HG02885 (cell line): Measurements from ENCODE around the gene SPAM1.
"Not testable (repeated sequence)": the region's sequence is repeated elsewhere in the genome, so short reads cannot be mapped to it uniquely, and the experiment has no call there.

Experiments
- ATAC-seq: cut with Tn5 transposase; IDR thresholded peaks from one replicate; pipeline ENCODE4 v1.9.1; 2021; ENCODE audit warnings: mild to moderate bottlenecking; ENCODE audit not compliant: unreplicated experiment, poor library complexity

Gene SPAM1

DNA sequence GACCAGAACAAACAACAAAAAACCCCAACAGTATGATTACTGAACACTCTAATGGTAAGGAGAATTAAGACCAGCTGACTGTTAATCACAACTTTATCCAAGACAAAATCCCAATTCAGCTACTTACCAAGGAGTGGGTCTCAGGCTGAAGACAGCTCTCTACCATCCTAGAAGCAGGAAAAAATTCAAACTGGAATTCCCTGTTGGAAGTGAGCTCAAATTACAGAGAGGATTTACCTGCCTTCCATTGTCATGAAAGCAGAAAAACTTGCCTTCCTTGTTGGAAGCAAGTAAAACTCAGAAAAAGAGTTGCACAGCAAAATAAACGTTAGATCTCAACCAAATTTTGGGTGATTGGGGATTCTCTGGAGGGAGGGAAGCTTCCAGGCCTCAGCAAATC lies 20.9 kb downstream of the SPAM1 start:
- ATAC-seq, result no peak

DNA sequence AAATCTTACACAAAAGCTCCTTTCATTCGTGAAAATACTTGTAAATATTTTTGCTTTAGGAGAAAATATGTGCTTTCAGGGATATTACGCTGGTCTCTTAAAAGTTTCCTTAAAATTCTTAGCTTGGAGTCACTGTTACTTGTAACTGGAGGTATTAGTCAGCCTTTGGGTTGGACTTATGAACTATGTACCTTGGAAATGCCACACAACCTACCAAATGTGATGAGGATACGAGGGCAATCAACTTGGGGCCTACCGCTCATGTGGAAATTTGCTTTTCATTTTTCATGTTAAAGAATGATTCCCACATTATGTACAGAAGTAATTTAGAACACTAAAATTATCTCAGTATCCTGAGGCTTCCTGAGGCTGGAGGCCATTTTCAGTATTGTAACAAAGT lies 23.1 kb downstream of the SPAM1 start:
- no peak for ATAC-seq

DNA sequence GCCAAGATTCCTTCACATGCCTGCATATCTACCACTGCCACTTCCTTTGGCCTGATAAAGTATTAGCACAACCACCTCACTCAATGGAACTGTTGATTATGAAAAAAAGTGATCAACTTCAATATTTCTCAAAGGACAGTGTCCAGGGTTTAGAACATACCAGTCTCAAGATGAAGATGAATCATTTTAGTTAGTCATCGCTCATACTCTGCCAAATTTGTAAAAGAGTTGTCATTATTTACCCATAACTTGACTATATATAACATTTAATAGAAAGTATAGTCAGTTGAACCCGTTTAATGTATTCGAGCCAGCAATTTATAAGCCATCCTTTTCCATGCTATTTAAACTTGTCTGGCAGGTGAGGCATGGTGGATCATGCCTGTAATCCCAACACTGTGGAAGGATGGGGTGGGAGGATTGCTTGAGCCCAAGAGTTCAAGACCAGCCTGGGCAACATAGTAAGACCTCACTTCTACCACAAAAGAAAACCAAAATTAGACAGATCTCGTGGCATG lies 33.2 kb downstream of the SPAM1 start:
- ATAC-seq, result no peak

DNA sequence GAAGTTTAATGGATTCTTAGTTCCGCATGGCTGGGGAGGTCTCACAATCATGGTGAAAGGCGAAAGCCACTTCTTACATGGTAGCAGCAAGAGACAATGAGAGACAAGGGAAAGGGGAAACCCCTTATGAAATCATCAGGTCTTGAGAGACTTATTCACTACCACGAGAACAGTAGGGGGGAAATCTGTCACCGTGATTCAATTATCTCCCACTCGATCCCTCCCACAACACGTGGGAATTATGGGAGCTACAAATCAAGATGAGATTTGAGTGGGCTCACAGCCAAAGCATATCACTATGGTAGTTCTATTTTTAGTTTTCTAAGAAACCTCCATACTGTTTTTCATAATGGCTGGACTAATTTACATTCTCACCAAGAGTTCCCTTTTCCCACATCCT lies 36.7 kb downstream of the SPAM1 start:
- peak; percentile 50 for ATAC-seq

DNA sequence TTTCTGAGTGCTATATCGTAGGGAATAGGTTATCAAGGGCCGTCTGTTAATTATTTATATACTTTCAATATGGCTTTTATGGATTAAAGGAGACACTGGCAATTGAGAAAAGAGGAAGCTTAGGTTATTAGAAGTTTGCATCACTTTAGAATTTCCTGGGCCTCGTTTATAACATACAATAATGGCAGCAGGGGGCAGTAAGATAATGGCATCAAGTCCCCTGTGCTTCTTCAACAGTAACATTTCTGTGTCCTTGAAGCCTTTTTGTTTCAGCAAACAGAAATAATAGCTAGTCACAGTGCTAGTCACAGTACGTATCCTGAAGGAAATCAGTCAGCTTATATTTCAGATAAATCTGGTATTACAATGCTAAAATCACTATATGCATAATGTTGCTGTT lies 41.9 kb downstream of the SPAM1 start:
- no peak for ATAC-seq

DNA sequence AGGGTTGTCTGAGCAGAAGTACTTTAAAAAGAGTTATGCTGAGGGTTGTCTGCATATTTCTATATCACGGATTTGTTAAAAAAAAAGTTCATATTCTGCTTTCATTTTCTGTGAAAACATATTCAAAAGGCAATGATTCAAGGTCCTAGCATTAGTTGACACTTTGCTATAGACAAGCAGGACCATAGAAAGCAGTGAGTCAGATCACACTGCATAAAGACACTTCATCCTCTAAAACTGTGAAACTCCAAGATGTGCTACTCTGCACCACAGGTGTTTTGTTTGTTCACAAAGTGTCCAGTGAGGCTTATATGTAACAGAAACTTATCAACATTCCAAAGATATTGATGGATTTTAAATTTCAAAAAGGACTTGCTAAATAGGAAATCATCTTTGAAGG lies 47.0 kb downstream of the SPAM1 start:
- no peak for ATAC-seq

DNA sequence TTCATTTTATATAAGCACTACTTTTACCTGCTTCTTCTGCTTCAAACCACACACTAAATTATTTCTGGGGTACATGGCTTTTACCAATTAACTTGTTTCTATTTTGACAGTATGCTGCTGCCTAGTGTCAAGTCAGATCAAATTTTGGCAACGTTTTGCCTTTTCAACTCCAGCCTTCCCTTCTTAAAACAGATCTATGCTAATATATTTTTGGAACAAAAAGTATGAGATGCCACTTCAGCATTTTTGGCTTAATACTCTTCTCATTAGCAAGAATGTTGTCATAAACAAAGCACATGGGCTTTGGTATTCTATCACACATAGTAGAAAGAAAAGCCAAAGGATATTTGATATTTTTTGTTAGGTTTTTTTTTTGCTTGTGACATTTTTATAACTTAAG lies 47.8 kb downstream of the SPAM1 start:
- ATAC-seq, result no peak

DNA sequence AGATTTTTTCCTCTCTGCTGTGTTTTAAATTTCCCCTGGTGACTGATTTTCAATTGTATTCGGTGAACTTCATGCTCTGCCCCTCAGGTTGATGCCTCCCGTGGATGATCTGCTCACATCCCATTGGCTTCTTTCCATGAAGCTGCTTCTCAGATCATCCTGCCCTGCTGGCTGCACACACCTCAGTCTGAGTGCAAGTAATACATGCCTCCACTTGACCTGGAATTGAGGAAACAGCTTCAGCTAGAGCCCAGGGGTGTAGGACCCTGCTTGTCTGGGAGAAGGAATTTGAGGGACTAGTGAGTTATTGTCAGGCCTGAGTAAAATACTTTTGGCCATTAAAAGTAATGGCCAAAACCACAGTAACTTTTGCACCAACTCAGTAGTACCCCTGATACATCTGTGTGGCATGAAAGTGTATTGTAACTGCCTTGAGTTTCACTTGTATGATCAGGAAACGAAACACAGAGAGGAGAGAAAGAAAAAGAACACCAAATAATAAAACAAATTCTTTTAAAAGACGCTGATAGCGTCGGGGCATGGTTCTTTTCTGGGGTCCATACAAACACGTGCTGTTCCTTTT lies 49.4 kb downstream of the SPAM1 start:
- no peak for ATAC-seq

DNA sequence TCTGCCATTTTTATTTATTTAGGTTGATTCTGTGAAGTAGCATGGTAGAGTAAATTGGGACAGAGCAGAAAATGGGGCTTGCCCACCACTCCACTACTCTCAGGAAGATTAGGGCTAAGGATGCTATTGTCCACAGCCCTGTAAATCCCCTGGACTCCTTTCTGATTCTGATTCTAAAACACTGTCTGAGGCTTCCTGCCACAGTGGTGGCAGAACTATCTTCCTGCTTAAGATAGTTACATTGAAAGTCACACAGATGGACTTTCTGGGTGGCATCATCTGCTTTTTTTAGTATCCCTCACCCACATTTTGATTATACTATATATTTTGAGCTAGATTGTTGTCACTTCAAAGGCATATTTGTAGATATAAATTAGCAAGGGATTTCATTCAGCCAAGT lies 50.0 kb downstream of the SPAM1 start:
- no peak for ATAC-seq

DNA sequence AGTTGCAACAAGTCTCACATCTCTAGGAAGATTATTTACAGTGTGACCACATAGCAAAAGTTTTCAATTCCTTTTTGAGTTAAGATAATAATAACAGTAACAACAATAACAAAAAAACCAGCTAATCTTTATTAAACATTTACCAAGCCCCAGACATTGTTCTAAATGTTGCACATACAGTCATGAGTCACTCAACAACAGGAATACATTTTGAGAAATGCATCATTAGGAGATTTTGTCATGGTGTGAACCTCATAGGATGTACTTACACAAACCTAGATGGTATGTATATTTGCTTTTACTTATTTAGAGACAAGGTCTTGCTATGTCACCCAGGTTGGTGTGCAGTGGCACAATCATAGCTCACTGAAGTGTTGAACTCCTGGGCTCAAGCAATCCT lies 52.0 kb downstream of the SPAM1 start:
- ATAC-seq, result no peak

DNA sequence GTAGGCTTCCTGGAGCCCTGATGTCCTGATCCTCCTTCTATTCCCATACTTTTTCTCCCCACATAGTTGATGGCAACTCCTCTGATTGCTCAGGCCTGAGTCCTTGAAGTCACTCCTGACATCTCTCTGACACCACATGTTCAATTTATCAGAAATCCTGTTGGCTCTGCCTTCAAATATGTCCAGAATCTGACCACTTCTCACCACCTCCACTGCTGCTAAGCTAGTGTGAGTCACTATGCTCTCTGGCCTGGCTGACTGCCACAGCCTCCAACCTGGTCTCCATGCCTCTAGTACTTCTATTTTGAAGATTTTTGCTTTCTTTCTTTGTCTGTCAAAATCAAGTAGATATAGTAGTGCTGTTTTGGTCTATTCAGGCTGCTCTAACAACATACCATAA lies 54.8 kb downstream of the SPAM1 start:
- no peak for ATAC-seq

DNA sequence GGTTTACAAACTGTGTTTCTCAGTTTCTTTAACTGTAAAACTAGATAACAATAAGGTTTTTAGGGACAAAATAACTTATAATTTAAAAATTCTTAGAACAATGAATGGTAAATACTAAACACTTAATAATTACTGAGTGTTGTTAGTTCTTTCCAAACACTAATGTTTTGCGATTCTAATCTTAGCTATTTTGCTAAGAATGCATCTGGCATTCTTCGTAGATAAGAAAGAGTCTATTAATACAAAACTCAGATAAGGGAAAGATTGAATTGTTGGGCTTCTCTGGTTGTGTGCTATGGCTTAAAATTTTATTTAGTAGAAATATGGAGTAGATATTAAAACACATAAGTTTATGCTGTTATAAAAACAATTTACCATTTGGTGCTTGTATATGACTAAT lies 62.4 kb downstream of the SPAM1 start:
- ATAC-seq, result no peak

DNA sequence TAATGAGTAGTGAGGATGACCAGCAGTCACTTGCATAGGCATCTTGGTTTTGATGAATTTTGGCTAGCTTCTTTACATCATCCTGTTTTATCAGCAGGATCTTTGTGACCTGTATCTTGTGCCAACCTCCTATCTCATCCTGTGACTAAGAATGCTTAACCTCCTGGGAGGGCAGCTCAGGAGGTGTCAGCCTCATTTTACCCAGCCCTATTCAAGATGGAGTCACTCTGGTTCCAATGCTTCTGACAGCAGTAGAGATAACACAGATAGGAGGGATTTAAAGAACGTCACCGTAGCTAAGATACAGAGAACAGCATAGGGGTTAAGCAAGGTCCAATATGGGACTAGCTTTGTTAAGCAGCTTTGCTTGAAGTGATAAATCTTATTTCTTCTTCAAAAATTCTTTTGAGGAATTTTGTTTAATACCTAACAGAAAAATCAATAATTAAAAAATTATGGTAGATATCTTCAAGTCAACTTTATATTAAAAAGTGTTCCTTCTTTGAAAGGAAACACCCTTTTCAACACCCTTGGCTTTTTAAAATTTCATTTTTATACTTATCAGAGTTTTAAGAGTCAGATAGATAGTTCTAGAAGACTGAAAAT lies 68.0 kb downstream of the SPAM1 start:
- no peak for ATAC-seq

DNA sequence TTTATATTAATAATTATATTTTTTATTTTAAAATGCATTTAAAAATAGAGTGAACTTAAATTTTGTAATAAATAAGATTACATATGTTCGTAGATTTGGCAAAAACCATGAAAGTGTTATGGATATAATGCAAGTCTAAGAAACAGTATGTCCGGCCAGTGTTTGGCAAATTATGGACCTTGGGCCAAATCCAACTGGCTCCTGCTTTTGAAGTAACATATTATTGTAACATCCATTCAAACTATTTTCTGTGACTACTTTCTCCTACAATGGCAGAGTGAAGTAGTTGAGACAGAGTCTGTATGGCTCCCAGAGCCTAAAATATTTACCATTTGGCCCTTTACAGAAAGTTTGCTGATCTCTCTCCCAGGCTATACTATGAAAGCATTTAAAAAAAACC lies 69.0 kb downstream of the SPAM1 start:
- no peak for ATAC-seq

DNA sequence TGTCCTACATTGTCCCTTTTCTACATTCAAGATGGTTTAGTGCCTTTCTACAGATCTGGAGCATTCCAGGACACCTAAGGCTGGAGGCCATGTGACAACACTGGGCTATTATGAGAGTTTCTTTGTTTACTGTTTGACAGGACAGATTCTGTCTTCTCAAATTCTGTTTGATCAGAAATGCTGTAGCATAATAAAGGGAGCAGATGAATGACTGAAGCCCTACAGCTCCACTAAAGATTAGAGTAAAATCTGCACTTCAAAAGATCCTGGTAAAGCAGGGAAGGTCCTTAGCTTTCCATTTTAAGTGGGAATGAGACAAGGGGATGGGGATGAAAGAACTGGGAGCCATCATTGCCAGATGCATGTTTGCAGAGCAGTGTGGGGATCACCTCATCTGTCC lies 69.4 kb downstream of the SPAM1 start:
- ATAC-seq, result no peak

DNA sequence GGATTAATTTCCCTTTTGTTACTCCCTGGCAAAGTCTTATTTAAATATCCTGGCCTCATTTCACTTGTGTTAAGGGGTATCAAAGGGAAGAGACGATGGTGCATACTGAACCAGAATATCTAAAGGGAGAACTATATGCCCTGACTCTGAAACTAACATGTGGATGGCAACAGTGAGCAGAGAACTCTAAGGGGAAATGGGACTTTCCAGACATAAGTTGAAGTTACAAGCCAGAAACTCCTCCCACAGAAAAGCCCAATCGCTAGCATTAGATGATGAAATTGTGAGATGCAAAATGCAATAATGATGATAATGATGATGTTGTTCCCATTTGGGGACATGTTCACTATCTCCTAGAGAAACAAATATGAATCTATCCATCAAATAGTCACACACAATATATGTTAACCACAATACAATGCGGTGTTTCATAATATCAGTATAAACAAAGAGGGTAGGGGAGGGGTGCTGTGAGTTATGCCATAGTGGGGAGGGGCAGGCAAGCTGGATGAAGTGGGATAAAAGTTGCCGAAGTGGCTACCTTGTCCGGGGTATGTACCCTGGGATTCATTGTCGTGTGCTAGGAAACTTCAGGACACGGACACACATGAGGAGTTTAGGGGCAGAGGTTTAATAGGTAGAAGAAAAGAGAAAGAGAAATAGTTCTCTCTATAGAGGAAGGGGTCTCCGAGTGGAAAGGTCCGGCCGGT lies 70.7 kb downstream of the SPAM1 start:
- no peak for ATAC-seq

DNA sequence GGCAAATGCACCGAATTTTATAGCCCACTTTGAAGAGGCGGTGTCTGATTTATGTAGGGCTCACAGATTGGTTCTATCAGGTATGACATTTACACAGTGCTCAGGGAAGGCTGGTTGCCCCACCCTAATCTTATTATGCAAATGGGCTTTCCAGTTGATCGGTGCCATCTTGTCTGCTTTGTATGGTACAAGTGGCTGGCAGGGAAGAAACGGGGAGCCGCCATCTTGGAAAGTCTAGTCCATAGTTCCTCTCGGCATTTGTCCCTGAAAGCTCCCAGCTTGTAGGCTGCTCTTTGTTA lies 71.2 kb downstream of the SPAM1 start:
- ATAC-seq, result no peak

DNA sequence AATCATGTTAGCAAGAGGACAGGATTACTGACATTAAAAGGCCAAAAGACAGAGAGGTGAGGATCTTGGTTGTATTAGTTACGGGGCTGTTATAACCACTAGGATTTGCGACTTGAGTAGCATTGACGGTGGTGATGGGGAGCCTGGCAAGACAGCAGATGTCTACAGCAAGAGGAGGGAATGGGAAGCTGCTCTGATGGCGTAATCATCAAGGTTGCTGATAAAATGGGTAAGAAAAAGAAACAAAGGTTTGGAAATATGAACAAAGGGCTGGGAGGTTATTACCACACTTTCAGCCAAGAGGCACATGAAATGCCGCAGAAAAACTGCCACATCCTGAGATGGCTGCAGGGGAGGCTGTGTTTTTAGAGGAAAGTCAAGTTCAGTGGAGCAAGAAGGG lies 73.9 kb downstream of the SPAM1 start:
- no peak for ATAC-seq

DNA sequence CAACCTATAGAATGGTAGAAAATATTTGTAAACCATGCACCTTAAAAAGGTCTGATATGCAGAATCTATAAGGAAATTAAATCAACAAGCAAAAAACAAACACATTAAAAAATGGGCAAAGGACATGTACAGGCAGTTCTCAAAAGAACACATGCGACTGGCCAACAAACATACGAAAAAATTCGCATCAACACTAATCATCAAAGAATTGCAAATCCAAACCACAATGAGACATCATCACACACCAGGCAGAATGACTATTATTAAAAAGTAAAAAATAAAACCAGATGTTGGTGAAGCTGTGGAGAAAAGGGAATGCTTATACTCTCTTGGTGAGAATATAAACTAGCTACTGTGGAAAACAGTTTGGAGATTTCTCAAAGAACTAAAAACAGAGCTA lies 74.7 kb downstream of the SPAM1 start:
- ATAC-seq, result no peak

DNA sequence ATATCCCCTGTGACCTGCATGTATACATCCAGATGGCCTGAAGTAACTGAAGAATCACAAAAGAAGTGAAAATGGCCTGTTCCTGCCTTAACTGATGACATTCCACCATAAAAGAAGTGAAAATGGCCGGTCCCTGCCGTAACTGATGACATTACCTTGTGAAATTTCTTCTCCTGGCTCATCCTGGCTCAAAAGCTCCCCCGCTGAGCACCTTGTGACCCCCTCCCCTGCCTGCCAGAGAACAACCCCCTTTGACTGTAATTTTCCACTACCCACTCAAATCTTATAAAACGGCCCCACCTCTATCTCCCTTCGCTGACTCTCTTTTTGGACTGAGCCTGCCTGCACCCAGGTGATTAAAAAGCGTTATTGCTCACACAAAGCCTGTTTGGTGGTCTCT lies 83.3 kb downstream of the SPAM1 start:
- ATAC-seq, result not testable (repeated sequence)

DNA sequence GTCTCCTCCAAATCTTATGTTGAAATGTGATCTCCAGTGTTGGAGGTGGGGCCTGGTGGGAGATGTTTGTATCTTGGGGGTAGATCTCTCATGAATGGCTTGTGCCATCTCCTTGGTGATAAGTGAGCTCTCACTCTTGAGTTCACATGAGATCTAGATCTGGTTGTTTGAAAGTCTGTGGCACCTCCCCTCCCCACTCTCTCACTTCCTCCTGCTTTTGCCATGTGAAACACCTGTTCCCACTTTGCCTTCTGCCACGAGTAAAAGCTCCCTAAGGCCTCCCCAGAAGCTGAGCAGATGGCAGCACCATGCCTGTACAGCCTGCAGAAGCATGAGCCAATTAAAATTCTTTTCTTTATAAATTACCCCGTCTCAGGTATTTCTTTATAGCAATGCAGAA lies 84.3 kb downstream of the SPAM1 start:
- no peak for ATAC-seq
